ENCODE measurements around the gene TRIO. TPM values are rescaled to one million over a fixed set of nuclear protein-coding genes. Genes with fewer than 3 reads are reported as not detected.

TRIO gene
- total RNA-seq, 1 donor from 2014 or later: 170 TPM

DNA sequence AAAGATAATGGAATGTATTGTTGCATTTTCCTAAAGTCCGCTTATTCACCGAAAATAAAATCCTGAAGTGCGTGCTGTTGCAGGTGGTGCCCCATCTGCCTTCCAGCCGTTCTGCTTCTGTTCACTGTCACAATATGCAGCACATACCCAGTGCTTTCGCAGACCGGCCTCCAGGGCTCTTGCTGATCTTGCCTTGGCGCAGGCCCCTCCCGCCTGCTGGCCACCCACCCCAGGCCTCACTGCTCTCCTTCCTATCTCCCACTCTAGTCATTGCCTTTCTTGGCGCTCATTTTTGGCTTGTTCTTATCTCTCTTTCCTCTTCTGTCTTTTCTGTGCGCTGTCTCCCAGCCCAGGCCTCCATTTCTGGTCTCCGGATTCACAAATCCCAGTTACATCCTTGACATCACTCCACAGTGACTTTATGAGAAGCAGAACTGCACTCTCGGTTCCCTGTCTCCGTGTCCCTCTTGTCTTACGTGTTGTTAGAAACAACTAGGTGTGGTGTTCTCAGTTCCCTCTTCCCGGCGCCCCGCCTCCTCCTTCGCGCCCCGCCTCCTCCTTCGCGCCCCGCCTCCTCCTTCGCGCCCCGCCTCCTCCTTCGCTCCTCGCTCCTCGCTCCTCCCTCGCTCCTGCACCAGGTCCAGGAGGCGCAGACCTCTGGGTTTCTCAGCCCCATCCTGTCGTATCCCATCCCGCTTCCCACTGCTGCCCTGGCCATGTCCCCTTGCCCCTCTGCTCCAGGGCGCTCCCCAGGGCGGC, 236.8 kb downstream of the TRIO start:
- TF ChIP-seq, protein P1, sequence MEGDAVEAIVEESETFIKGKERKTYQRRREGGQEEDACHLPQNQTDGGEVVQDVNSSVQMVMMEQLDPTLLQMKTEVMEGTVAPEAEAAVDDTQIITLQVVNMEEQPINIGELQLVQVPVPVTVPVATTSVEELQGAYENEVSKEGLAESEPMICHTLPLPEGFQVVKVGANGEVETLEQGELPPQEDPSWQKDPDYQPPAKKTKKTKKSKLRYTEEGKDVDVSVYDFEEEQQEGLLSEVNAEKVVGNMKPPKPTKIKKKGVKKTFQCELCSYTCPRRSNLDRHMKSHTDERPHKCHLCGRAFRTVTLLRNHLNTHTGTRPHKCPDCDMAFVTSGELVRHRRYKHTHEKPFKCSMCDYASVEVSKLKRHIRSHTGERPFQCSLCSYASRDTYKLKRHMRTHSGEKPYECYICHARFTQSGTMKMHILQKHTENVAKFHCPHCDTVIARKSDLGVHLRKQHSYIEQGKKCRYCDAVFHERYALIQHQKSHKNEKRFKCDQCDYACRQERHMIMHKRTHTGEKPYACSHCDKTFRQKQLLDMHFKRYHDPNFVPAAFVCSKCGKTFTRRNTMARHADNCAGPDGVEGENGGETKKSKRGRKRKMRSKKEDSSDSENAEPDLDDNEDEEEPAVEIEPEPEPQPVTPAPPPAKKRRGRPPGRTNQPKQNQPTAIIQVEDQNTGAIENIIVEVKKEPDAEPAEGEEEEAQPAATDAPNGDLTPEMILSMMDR (conservative IDR thresholded peaks at IDR 0.05; ENCODE audit: low read depth, low read length): no peak
- no peak overlapping the region for H3K4me3 ChIP-seq (ENCODE audit: low read depth, low read length)
- DNase-seq (ENCODE audit: low read depth): no peak

DNA sequence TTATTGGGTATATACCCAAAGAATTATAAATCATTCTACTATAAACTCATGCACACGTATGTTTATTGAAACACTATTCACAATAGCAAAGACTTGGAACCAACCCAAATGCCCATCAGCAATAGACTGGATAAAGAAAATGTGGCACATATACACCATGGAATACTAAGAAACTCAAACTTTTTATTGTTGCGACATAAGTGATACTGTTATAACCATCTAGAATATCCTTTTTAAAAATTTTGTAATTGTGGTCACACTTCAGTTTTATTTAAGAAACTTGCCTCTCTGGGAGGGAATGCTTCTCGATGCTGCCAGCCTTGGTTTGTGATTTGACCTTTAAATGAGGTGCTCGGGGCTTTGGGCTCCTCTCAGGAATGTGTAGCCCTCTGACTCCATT, 237.6 kb downstream of the TRIO start:
- H3K4me3 ChIP-seq (ENCODE audit: low read depth, low read length): no peak overlapping the region
- no peak for DNase-seq (ENCODE audit: low read depth)
- TF ChIP-seq, protein P1 (conservative IDR thresholded peaks at IDR 0.05; ENCODE audit: low read depth, low read length): no peak

DNA sequence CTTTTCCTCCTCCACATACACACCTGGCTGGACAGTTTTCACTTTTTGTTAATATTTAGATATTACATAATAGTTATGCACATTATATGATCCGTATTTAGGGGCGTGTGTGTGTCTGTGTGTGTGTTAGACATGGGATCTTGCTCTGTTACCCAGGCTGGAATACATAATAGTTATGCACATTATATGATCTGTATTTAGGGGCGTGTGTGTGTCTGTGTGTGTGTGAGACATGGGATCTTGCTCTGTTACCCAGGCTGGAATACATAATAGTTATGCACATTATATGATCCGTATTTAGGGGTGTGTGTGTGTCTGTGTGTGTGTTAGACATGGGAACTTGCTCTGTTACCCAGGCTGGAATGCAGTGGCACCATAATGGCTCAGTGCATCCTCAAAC, 239.5 kb downstream of the TRIO start:
- DNase-seq (ENCODE audit: low read depth): no peak
- TF ChIP-seq, protein P1 (conservative IDR thresholded peaks at IDR 0.05; ENCODE audit: low read depth, low read length): no peak
- no peak overlapping the region for H3K4me3 ChIP-seq (ENCODE audit: low read depth, low read length)

DNA sequence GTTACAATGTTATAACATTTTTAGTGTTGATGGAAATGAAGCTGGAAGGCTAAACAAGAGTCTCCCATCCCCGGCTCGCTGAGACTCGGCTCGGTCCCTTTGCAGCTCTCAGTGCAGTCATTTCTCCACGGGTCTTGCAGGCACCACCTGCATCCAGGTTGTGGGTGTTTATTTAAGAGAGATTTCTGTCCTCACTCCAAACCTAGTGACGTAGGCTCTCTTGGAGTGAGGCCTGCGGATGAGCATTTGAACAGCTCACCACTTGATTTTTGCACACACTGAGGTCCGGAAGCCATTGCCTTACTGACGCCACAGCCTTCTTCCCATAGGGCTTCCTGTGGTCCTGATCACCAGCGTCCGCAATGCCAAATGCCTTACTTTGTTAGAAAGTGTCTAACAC, 240.8 kb downstream of the TRIO start:
- H3K4me3 ChIP-seq (ENCODE audit: low read depth, low read length): no peak overlapping the region
- DNase-seq (ENCODE audit: low read depth): no peak
- TF ChIP-seq, protein P1 (conservative IDR thresholded peaks at IDR 0.05; ENCODE audit: low read depth, low read length): no peak

DNA sequence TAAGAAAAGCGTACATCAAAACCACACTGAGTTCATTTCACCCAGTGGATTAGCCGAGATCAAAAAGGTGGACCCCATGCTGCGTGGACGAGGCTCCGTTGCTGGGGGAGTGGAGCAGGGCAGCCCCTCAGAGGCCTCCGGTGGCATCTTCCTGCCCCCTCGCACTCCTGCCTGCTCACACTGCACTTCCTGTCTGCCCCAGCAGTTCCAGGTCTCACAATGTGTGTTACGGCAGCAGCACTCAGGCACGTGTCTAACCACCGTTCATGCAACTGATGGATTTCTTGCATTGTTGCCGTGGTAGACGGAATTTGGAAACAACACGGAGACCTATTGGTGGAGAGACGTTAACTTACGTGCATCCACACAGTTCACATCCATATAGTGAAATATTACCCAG, 241.9 kb downstream of the TRIO start:
- TF ChIP-seq, protein P1 (conservative IDR thresholded peaks at IDR 0.05; ENCODE audit: low read depth, low read length): no peak
- H3K4me3 ChIP-seq (ENCODE audit: low read depth, low read length): no peak overlapping the region
- DNase-seq (ENCODE audit: low read depth): no peak

DNA sequence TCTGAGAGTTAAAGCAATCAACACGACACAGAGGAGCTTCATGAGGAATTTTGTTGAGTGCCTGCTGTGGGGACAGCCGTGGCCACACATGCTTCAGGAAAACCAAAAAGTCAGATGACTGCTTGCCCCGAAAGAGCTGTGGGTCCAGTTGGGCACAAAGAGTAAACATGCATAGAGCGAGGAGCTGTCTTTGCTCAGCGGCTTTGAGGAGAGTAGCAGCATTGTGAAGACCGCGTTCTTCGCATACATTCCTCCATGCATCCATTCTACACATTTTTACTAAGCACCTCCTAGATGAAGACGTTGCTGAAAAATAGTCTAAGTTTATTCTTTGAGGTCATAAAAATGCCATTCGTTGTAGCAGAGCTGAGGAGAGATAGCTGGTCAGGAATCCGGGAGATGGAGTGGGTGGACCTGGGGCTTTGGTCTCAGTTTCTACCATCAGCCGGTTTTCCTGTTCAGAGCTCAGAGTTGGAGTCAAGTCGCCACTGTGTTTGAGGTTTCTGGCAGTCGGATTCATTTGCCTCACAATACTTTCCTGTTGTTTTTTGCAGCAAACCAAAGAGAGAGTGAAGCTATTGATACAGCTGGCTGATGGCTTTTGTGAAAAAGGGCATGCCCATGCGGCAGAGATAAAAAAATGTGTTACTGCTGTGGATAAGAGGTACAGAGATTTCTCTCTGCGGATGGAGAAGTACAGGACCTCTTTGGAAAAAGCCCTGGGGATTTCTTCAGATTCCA, 243.9 kb downstream of the TRIO start:
- TF ChIP-seq, protein P1 (conservative IDR thresholded peaks at IDR 0.05; ENCODE audit: low read depth, low read length): no peak
- DNase-seq (ENCODE audit: low read depth): no peak
- H3K4me3 ChIP-seq (ENCODE audit: low read depth, low read length): no peak overlapping the region
